H9 (cell line): ENCODE data around the gene P2RY8. TPM values are rescaled to one million over a fixed set of nuclear protein-coding genes. Genes with fewer than 3 reads are reported as not detected.

Experiments
- DNase-seq: peaks from one replicate; pipeline ENCODE4 v3.0.0-alpha.2; 2017
- H2AFZ ChIP-seq: one replicate; pipeline ENCODE4 v1.6.1; 2013; ENCODE audit warnings: mild to moderate bottlenecking, low read length, control low read depth, moderate library complexity
- H2AK5ac ChIP-seq: 2 replicates; pipeline ENCODE4 v1.6.1; 2013; ENCODE audit warnings: low read length, control low read depth, mixed read lengths; ENCODE audit not compliant: insufficient read length
- H2BK120ac ChIP-seq: one replicate; pipeline ENCODE4 v1.6.1; 2013; ENCODE audit warnings: low read depth, mild to moderate bottlenecking, low read length, control low read depth, inconsistent platforms; ENCODE audit not compliant: poor library complexity, severe bottlenecking
- H2BK12ac ChIP-seq: 2 replicates; pipeline ENCODE4 v1.6.1; 2013; ENCODE audit warnings: low read length, control low read depth, mixed read lengths, low read depth; ENCODE audit not compliant: insufficient read length
- H2BK15ac ChIP-seq: 2 replicates; pipeline ENCODE4 v1.6.1; 2013; ENCODE audit warnings: low read depth, low read length, control low read depth
- H2BK20ac ChIP-seq: one replicate; pipeline ENCODE4 v1.6.1; 2013; ENCODE audit warnings: low read depth, mild to moderate bottlenecking, low read length, control low read depth, inconsistent platforms; ENCODE audit not compliant: poor library complexity, severe bottlenecking
- H2BK5ac ChIP-seq: 2 replicates; pipeline ENCODE4 v1.6.1; 2013; ENCODE audit warnings: low read length, control low read depth, mixed read lengths; ENCODE audit not compliant: insufficient read length
- H3K14ac ChIP-seq: 2 replicates; pipeline ENCODE4 v1.6.1; 2013; ENCODE audit warnings: low read length, control low read depth; ENCODE audit not compliant: insufficient read depth
- H3K18ac ChIP-seq: 2 replicates; pipeline ENCODE4 v1.6.1; 2013; ENCODE audit warnings: low read depth, mild to moderate bottlenecking, mixed read lengths, low read length, control low read depth; ENCODE audit not compliant: insufficient read length
- H3K23ac ChIP-seq: 2 replicates; pipeline ENCODE4 v1.6.1; 2013; ENCODE audit warnings: low read length, control low read depth, mixed read lengths, low read depth; ENCODE audit not compliant: insufficient read length
- H3K23me2 ChIP-seq: 2 replicates; pipeline ENCODE4 v1.6.1; 2013; ENCODE audit warnings: low read depth, mild to moderate bottlenecking, mixed read lengths, low read length, control low read depth; ENCODE audit not compliant: insufficient read length, poor library complexity, severe bottlenecking
- H3K27ac ChIP-seq: 2 replicates; pipeline ENCODE4 v1.5.1; 2013; ENCODE audit warnings: low read length, control low read depth, mixed read lengths, low read depth; ENCODE audit not compliant: insufficient read length
- H3K27me3 ChIP-seq: 2 replicates; pipeline ENCODE4 v1.6.1; 2013; ENCODE audit warnings: low read length, control low read depth, inconsistent platforms; ENCODE audit not compliant: insufficient read depth
- H3K4ac ChIP-seq: 2 replicates; pipeline ENCODE4 v1.6.1; 2013; ENCODE audit warnings: low read depth, mild to moderate bottlenecking, control low read depth, inconsistent platforms, low read length, moderate library complexity
- H3K4me1 ChIP-seq: 2 replicates; pipeline ENCODE4 v1.6.1; 2013; ENCODE audit warnings: low read length, control low read depth, inconsistent platforms; ENCODE audit not compliant: insufficient read depth
- H3K4me2 ChIP-seq: 2 replicates; pipeline ENCODE4 v1.6.1; 2013; ENCODE audit warnings: low read length, control low read depth, mixed read lengths; ENCODE audit not compliant: insufficient read length, insufficient read depth
- H3K56ac ChIP-seq: 2 replicates; pipeline ENCODE4 v1.6.1; 2013; ENCODE audit warnings: low read depth, mild to moderate bottlenecking, mixed read lengths, low read length, control low read depth; ENCODE audit not compliant: insufficient read length
- H3K79me1 ChIP-seq: 2 replicates; pipeline ENCODE4 v1.6.1; 2013; ENCODE audit warnings: low read depth, mild to moderate bottlenecking, moderate library complexity, low read length, control low read depth, inconsistent platforms; ENCODE audit not compliant: insufficient read depth, poor library complexity, severe bottlenecking
- H3K79me2 ChIP-seq: 2 replicates; pipeline ENCODE4 v1.6.1; 2013; ENCODE audit warnings: low read length, control low read depth, inconsistent platforms; ENCODE audit not compliant: insufficient read depth
- H3K9ac ChIP-seq: 2 replicates; pipeline ENCODE4 v1.6.1; 2013; ENCODE audit warnings: low read length, control low read depth, mixed read lengths; ENCODE audit not compliant: insufficient read length; ENCODE audit errors: extremely low read depth
- H3K9me3 ChIP-seq: one replicate; pipeline ENCODE4 v1.6.1; 2013; ENCODE audit warnings: low read depth, low read length, inconsistent platforms; ENCODE audit not compliant: control insufficient read depth
- H3T11ph ChIP-seq: one replicate; pipeline ENCODE4 v1.6.1; 2013; ENCODE audit warnings: mild to moderate bottlenecking, low read length, control low read depth, inconsistent platforms
- H4K20me1 ChIP-seq: one replicate; pipeline ENCODE4 v1.6.1; 2013; ENCODE audit not compliant: control insufficient read depth, insufficient read length, insufficient read depth
- H4K5ac ChIP-seq: 2 replicates; pipeline ENCODE4 v1.6.1; 2013; ENCODE audit warnings: low read depth, mild to moderate bottlenecking, mixed read lengths, low read length, control low read depth; ENCODE audit not compliant: insufficient read length
- H4K8ac ChIP-seq: replicated peaks from 2 replicates; pipeline ENCODE4 v1.6.1; 2013; ENCODE audit warnings: low read length, control low read depth, mixed read lengths, low read depth; ENCODE audit not compliant: insufficient read length
- H4K91ac ChIP-seq: 2 replicates; pipeline ENCODE4 v1.6.1; 2013; ENCODE audit warnings: low read depth, mild to moderate bottlenecking, moderate library complexity, mixed read lengths, low read length, control low read depth; ENCODE audit not compliant: insufficient read length
- H3K27ac Mint-ChIP-seq, 3 experiments: 2 replicates in 2 of 3; 3 replicates in 1 of 3; pipeline ENCODE4 v1.8.0; 2020 to 2021; ENCODE audit warnings: mixed read lengths in 3 of 3, mild to moderate bottlenecking in 1 of 3, moderate library complexity in 1 of 3
- H3K27me3 Mint-ChIP-seq: 2 replicates; pipeline ENCODE4 v1.8.0; 2021; ENCODE audit warnings: low read depth, mild to moderate bottlenecking, moderate library complexity, mixed read lengths
- H3K36me3 Mint-ChIP-seq, 3 experiments: 2 replicates in 2 of 3; 3 replicates in 1 of 3; pipeline ENCODE4 v1.8.0; 2020 to 2021; ENCODE audit warnings: low read depth in 3 of 3, mixed read lengths in 3 of 3; ENCODE audit not compliant: insufficient read depth in 1 of 3
- H3K4me1 Mint-ChIP-seq, 2 experiments: 2 replicates each; pipeline ENCODE4 v1.8.0; 2020; ENCODE audit warnings: mixed read lengths in 2 of 2
- H3K4me3 Mint-ChIP-seq, 2 experiments: 2 replicates in 1 of 2; 3 replicates in 1 of 2; pipeline ENCODE4 v1.8.0; 2020 to 2021; ENCODE audit warnings: mild to moderate bottlenecking in 2 of 2, mixed read lengths in 2 of 2, moderate library complexity in 1 of 2
- H3K9me3 Mint-ChIP-seq, 2 experiments: 2 replicates in 1 of 2; 3 replicates in 1 of 2; pipeline ENCODE4 v1.8.0; 2020; ENCODE audit warnings: mild to moderate bottlenecking in 2 of 2, mixed read lengths in 2 of 2, moderate library complexity in 1 of 2
- WGBS: extraction: QIAGEN DNeasy Blood & Tissue Kit; methylation state at CpG from one replicate; pipeline ENCODE4 v1.1.7; 2013; ENCODE audit warnings: missing lambda C conversion rate, low lambda C conversion rate, mixed read lengths; ENCODE audit not compliant: insufficient read length; ENCODE audit errors: extremely low coverage; 5-methylcytosine and 5-hydroxymethylcytosine counted together
- total RNA-seq: library from RNA; stranded (reverse); gene quantifications from 2 replicates; pipeline ENCODE4 v1.2.1, GENCODE V29; 2021
- TF ChIP-seq, protein P1 (sequence below): fragments of 200-600 bp; sonication (generic); conservative IDR thresholded peaks from 3 replicates; pipeline ENCODE4 v1.8.0; 2021; ENCODE audit warnings: antibody characterized with exemption, mild to moderate bottlenecking

P2RY8 gene
- total RNA-seq, 1 experiment from 2014 or later, result not detected

DNA sequence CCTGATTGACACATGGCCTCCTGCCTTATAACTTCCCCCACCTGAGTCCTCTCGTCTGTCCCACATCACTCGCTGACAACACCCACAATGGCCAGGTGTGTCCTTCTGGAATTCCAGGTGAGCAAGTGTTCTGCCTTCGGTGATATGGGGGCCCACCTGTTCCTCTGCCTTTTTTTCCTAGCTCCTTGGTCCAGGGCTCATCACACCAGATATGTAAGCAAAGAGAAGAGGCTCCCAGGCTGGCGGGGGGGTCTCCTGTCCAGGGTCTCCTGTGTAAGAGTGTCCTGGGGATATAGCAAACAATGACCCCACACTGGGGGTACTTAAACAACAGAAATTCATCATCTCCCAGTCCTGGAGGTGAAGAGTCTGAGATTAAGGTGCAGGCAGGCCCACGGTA lies 25.2 kb downstream of the P2RY8 start:
- no peaks in the 10 kb centered on the region for H3K79me2 ChIP-seq
- no peaks in the 10 kb centered on the region for H3K4me1 ChIP-seq
- Mint-ChIP-seq H3K9me3 (peaks cover 6 to 11% of the 10 kb centered on the region in 2 experiments), H3K27me3 (peaks cover 8% of the 10 kb centered on the region), H3K4me3 (no peak overlapping the region), H3K27ac (no peak overlapping the region), H3K36me3 (no peaks in the 10 kb centered on the region; a peak in 1 of 7 replicates), H3K4me1 (no peaks in the 10 kb centered on the region)
- no peak overlapping the region for H2BK15ac ChIP-seq
- no peaks in the 10 kb centered on the region for H3K23me2 ChIP-seq
- H3K4me2 ChIP-seq, result no peak overlapping the region
- WGBS, result no CpG with 5 or more reads among the region's 5 CpGs
- H3K27me3 ChIP-seq, result no peaks in the 10 kb centered on the region
- H2BK20ac ChIP-seq, result no peak overlapping the region
- no peaks in the 10 kb centered on the region for H4K20me1 ChIP-seq
- no peaks in the 10 kb centered on the region for H3K9me3 ChIP-seq
- H3K56ac ChIP-seq, result no peak overlapping the region
- no peak overlapping the region for H3K18ac ChIP-seq
- H2BK12ac ChIP-seq, result no peak overlapping the region
- no peak overlapping the region for H3K27ac ChIP-seq
- H2AK5ac ChIP-seq, result no peak overlapping the region
- H4K8ac ChIP-seq, result no peak overlapping the region
- H2BK5ac ChIP-seq, result no peak overlapping the region
- H3K23ac ChIP-seq, result no peak overlapping the region
- no peak overlapping the region for H3K4ac ChIP-seq
- H4K91ac ChIP-seq, result no peak overlapping the region
- no peaks in the 10 kb centered on the region for H3K79me1 ChIP-seq
- no peak overlapping the region for H4K5ac ChIP-seq
- H3K9ac ChIP-seq, result no peak overlapping the region
- no peak for DNase-seq
- TF ChIP-seq, protein P1, sequence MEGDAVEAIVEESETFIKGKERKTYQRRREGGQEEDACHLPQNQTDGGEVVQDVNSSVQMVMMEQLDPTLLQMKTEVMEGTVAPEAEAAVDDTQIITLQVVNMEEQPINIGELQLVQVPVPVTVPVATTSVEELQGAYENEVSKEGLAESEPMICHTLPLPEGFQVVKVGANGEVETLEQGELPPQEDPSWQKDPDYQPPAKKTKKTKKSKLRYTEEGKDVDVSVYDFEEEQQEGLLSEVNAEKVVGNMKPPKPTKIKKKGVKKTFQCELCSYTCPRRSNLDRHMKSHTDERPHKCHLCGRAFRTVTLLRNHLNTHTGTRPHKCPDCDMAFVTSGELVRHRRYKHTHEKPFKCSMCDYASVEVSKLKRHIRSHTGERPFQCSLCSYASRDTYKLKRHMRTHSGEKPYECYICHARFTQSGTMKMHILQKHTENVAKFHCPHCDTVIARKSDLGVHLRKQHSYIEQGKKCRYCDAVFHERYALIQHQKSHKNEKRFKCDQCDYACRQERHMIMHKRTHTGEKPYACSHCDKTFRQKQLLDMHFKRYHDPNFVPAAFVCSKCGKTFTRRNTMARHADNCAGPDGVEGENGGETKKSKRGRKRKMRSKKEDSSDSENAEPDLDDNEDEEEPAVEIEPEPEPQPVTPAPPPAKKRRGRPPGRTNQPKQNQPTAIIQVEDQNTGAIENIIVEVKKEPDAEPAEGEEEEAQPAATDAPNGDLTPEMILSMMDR, result no peak
- H3K14ac ChIP-seq, result no peak overlapping the region
- H3T11ph ChIP-seq, result no peak overlapping the region
- no peak overlapping the region for H2AFZ ChIP-seq
- no peak overlapping the region for H2BK120ac ChIP-seq
